GM21786 (cell line): Measurements from ENCODE around the gene PRKCH.

Experiments used
- ATAC-seq: cut with Tn5 transposase; IDR thresholded peaks from one replicate; pipeline ENCODE4 v1.9.1; 2021; ENCODE audit not compliant: unreplicated experiment

The PRKCH gene

DNA sequence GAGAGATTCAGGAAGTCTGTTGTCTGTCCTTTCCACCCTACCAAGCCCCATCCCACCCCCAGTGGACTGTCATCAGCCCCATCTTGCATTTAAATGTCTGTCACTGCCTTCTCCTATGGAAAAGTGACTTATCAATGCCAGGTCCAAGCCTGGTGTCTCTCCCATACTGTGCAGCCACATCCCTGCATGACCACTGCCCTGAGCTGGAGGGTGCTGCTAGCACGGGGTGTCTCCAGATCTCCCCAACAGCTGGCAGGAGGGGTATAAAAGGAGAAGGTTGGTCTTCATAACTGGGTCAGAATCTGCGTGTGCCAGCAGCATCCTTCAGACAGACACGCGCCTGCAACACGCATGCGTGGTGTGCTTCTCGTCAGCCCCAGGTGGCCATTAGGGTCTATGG, 219.6 kb downstream of the PRKCH start:
- no peak for ATAC-seq

DNA sequence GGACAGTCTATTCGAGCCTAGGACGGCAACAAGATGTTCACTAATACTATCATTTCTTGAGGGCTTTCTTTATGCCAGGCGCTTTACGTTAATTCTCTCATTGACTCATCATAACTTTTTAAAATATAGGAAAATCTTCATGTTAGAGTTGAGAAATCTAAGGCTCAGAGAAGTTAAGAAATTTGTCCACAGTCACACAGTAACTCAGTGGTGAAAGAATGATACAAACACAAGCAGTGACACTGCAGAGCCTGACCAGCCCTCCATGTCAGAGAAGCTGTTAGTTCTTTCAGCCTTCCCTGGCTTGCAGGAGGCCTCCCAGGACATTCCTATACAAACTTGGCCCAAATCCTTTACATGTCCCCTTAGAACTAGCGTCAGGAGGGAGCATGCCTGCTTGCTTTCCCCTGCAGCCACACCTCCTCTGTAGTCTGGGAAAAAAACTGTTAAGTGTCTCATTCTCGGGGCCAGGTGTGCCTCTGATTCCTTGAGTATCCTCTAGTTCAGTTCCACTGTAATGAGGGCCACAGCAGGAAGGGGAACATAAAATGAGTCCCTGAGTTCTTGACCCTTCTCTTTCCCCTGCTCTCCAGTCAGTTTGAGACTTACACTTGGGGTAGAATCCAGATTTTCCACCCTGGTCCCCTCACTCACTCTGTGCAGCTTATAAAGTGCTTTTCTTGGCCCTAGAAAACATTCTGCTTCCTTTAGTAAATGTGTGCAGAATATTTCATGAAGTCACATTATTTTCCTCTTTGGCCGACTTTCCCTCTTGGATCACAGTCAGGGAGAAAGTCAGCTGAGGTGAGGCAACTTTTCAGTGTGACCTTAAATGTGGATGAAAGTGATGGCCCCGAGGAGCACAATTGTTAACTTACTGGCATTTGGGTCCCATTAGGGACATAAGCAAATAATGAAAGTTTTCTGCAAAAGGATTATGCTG, 221.7 kb downstream of the PRKCH start:
- no peak for ATAC-seq

- no peak for ATAC-seq
Observed at GRCh38 chr14:61543946-61544345, 222.6 kb downstream of the PRKCH start.

DNA sequence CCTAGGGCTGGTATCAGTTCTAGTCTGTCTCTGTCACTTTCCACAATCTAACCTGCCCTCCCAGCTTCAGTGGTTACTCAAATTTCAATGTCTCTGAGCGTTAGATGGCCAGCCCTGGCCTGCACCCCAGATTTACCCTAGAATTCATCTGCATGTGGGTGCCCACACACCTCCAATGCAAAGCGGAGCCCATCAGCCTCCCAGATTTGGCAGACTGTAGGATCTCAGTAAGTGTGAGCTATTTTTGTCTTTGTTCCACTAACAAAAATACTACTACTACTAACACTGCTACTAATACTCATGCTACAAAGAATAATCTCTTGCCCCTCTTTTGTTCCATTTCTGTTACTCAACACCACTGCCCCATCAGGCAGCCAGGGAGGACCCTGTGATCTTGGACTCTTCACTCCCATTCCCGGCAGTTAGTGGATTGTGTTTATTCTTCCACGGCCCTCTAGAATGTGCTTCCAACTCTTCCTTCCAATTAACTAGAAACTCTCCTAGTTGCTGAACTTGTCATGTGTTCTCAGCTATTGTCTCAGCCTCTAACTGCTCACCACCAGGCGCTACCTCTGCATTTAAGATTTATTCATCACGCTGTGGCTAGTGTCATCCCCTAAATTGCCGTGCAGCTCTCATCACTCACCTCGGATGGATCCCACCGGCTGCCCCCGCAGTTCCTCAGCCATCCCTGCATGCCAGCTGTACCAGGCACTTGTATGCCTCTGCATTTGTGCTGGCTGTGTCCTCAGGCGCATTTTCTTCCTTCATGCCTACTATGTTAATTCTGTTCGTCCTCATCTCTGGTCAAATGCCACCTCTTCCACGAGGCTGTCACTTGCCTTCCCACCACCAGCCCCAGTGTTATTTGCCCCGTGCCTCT, 223.3 kb downstream of the PRKCH start:
- no peak for ATAC-seq

- no peak for ATAC-seq
Observed at GRCh38 chr14:61545726-61546455, 224.5 kb downstream of the PRKCH start.

GRCh38 chr14:61547186-61548069, 226.0 kb downstream of the PRKCH start:
- no peak for ATAC-seq

DNA sequence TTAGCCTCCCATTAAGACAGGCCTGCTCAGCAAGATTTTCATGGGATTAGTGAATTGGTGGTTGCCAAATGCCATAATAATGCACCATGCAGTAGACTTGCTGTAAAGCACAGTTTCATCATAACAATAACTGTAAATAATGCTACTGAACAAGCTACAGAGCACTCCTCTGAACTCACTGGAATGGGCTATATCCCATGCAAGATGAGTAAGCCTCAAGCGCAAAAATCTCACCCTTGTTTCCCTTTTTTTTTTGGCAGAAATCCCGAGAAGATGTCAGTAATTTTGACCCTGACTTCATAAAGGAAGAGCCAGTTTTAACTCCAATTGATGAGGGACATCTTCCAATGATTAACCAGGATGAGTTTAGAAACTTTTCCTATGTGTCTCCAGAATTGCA, 228.0 kb downstream of the PRKCH start:
- ATAC-seq = no peak

DNA sequence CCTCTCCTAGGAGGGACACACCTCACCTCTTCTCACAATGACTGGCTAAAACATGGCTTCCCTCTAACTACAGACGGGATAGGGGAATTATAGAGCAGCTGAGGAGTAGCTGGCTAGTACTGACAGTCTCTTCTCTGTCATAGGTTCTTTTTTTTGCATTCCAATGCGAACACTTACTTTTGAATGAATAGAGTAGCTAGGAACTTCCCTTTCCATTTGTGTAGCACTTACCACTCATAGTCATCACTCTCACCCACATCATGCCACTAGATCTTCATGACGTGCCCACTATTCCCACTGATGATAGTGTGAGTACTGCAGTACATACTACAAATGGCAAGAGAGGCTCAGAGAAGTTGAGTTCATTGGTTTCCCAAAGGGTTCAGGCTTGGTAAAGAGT, 230.0 kb downstream of the PRKCH start:
- ATAC-seq = no peak

GRCh38 chr14:61552241-61552640, 230.9 kb downstream of the PRKCH start:
- ATAC-seq = no peak

DNA sequence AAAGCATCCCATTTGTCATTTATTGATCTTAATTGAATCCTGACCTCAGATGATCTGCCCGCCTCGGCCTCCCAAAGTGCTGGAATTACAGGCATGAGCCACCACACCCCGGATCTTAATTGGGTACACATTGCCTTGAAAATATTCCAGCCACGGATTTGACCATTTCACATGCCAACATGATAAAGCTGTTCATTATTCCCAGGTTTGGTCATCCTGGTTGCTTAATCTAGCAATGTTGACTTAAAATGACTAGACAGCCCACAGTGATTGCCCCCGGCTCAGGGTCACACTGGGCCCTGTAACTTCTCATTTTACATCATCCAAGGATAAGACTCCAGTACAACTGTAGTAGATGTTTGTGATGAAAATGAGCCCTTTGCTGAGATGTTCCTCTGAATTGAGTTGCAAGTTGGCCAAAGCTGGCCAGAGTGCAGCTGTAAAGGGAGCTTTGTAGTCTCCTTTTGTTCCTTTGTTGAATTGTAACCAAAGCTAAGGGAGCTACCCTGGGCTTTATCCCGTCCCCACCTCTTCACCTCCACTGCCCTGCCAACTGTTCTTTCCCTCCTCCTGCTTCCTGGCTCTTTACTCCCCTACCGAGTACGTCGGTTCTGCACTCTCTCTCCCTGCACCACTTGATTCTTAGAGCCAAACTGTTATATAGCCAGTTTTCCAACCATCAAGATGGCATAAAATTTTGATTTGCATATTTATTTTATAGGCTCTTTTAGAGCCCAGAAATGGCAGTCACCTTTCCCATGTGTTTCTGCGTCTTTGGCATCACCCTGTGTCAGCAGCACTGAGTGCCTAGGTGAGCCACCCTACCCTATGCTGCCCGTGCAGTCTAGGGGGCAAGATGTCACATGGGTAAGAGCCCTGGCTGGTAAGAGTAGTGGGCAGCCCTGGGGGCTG, 232.6 kb downstream of the PRKCH start:
- no peak for ATAC-seq

DNA sequence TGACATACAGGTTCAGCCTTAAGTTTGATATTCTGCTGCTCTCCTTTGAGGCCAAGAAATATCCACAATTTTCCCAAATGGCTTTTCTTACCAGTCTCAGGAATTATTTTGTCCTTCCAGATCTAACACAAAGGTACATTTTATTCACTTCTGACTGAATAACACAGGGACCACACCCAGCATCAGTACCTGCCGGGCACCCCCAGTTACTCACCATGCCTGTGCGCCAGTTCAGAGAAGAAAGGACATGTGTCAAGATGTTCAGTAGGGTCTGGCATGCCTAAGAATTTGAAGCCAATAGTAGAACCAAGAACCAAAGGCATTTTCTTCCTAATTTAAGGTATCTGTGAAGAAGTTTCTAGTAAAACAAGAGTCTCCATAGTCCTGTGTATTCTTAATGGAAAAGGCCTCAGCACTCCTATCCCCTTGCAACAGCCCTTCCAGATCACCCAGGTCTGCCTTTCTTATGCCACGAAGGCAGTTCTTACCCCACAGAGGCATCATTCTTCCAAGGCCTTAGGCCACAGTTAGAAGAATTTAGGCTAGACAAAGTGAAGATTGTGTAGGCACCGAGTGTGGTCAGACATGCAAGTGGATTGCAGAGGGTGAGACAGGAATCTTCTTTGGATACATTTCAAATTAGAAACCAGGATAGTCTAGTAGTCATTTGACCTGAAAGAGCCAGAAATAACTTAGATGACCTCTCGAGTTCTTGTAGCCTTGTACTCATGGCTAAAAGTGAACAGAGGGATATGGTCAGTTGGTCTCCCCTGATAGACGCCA, 233.9 kb downstream of the PRKCH start:
- ATAC-seq = no peak

DNA sequence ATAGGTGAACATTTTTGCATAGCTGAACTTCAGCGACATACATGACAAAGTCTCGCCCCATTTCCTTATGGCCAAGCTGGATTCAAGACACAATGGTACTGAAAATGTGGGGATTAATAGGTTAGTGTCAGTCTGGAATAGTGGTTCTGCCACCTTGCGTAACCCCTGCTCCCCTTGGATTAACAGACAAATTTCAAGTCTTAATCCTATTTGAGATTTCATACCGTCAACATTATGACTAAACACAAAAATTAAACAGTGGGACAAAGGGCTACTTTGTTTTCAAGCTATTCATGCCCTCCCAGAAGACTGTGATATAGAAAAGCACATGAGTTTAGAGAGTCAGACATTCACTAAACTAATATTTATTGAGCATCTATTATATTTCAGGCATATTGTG, 235.1 kb downstream of the PRKCH start:
- no peak for ATAC-seq

- ATAC-seq = no peak
Observed at GRCh38 chr14:61557262-61557661, 235.9 kb downstream of the PRKCH start.

DNA sequence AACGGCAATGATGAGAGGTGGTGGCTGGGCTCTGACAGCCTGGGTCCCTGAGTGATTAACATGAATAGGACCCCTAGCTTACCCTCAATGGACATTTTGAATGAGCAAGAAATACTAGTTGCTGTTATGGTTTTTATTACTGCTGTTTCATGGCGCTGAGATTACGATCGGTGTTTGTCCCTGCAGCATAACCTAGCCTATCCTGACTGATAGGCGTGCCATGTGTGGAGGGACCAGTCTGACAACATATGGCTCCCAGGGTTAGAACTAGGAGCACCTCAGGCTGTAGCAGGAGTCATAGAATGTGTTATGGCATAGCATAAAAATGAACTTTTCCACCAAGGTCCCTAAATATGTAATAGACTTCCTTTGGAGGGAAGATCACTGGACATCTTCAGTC, 236.5 kb downstream of the PRKCH start:
- ATAC-seq = no peak

DNA sequence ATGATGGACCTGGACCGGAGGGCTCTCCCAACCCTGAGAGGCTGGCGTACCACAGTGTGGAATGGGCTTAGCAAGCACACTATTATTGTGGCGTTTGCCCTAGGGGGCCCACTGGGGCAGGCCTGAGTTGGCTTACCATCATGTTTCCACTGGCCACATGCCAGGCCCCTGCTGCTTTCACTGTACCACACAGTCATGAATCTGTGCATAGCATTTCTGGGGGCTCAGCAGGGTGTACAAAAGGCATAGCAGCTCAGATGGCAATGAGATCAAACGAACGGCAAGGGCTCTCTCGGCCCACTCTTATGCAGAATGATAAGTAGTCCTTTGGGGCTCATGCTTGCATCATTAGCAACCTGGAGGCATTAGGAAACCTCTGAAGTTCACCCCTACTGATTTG, 236.9 kb downstream of the PRKCH start:
- no peak for ATAC-seq

- no peak for ATAC-seq
Observed at GRCh38 chr14:61559641-61560201, 238.3 kb downstream of the PRKCH start.

- no peak for ATAC-seq
Observed at GRCh38 chr14:61560323-61560722, 238.9 kb downstream of the PRKCH start.

DNA sequence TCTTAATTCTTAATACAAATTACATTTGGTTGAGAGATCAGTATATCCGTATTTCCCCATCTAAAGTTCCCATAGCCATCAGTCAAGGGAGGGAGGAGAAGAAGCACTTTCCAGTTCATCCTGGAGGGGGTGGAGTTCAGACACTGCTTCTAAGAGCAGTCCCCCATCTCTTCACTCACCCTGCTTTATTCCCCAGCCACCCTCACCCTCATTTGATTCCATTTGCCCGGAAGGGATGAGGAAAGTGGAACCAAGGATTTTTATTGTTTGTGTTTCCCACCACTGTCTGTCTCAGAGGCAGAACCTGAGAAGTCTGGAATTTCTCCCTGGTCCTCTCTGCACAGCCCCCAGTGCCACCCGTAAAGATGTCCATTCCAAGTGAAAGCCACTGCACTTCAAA, 239.7 kb downstream of the PRKCH start:
- ATAC-seq = no peak
